Activated T-cell treated with anti-CD3 and anti-CD28 coated beads, Interleukin-2, amount 50 U/mL, for 1 hour (primary cell): Measurements from ENCODE around the gene CXorf66.
"Not testable (repeated sequence)": the region's sequence is repeated elsewhere in the genome, so short reads cannot be mapped to it uniquely, and the experiment has no call there.

ENCODE experiments used
- DNase-seq: peaks from one replicate; pipeline ENCODE4 v3.0.0-alpha.2; 2020

Gene CXorf66

GRCh38 chrX:139965421-139965820, at the start of gene CXorf66:
Gene CXorf66, minus strand, starts transcription at chrX:139965521. Its CDS starts 25 bp downstream, at chrX:139965496.
- no peak for DNase-seq

- DNase-seq, result no peak
Observed at GRCh38 chrX:139982856-139983255, 17.5 kb upstream of the CXorf66 start.

- no peak for DNase-seq
Observed at GRCh38 chrX:139974471-139974870, 9.2 kb upstream of the CXorf66 start.

GRCh38 chrX:139972629-139973624, 7.6 kb upstream of the CXorf66 start:
- no peak for DNase-seq

GRCh38 chrX:139972113-139972512, 6.8 kb upstream of the CXorf66 start:
- DNase-seq, result no peak

- no peak for DNase-seq
Observed at GRCh38 chrX:139971394-139971749, 6.1 kb upstream of the CXorf66 start.

GRCh38 chrX:139969286-139969685, 4.0 kb upstream of the CXorf66 start:
- no peak for DNase-seq

- DNase-seq, result no peak
Observed at GRCh38 chrX:139967750-139968149, 2.4 kb upstream of the CXorf66 start.

GRCh38 chrX:139967300-139967699, 2.0 kb upstream of the CXorf66 start:
- no peak for DNase-seq

- DNase-seq, result not testable (repeated sequence)
Observed at GRCh38 chrX:139966159-139966558, 838 bp upstream of the CXorf66 start.

GRCh38 chrX:139961091-139961490, 4.2 kb downstream of the CXorf66 start:
- not testable (repeated sequence) for DNase-seq

GRCh38 chrX:139949703-139950102, 15.6 kb downstream of the CXorf66 start:
- DNase-seq, result no peak

GRCh38 chrX:139945075-139945474, 20.2 kb downstream of the CXorf66 start:
- DNase-seq, result no peak

- no peak for DNase-seq
Observed at GRCh38 chrX:139936259-139936658, 29.1 kb downstream of the CXorf66 start.

GRCh38 chrX:139933904-139934303, 31.4 kb downstream of the CXorf66 start:
- DNase-seq, result no peak

GRCh38 chrX:139932901-139933796, 32.2 kb downstream of the CXorf66 start, which contains the start of gene ATP11C:
Gene ATP11C, minus strand, starts transcription at chrX:139933053. Its CDS starts 1,011 bp downstream, at chrX:139932042.
- DNase-seq, result peak; percentile 83

- peak; percentile 62 for DNase-seq
Observed at GRCh38 chrX:139932073-139932900, 33.0 kb downstream of the CXorf66 start.

- DNase-seq, result no peak
Observed at GRCh38 chrX:139931646-139932072, 33.7 kb downstream of the CXorf66 start.

GRCh38 chrX:139930916-139931645, 34.2 kb downstream of the CXorf66 start:
- DNase-seq, result peak; percentile 28

- no peak for DNase-seq
Observed at GRCh38 chrX:139930401-139930800, 34.9 kb downstream of the CXorf66 start.

- no peak for DNase-seq
Observed at GRCh38 chrX:139929876-139930275, 35.4 kb downstream of the CXorf66 start.

GRCh38 chrX:139924696-139925095, 40.6 kb downstream of the CXorf66 start:
- DNase-seq, result no peak
